Uterus (tissue), 2 donors: Measurements from ENCODE around the gene FBN1.

ENCODE experiments used
- POLR2A ChIP-seq, 2 donors: fragments of 450-650 bp; IDR thresholded peaks; one replicate each; pipeline ENCODE4 v1.6.1; 2016; ENCODE audit warnings: antibody characterized with exemption in 2 of 2, mild to moderate bottlenecking in 1 of 2, moderate library complexity in 1 of 2
- TF ChIP-seq, protein P1 (sequence below), 4 experiments: fragments of 200-600 bp in 2 of 4; fragments of 450-650 bp in 2 of 4; sonication (generic) in 2 of 4; IDR thresholded peaks; one replicate each; pipeline ENCODE4 v1.5.1; 2016 to 2019; ENCODE audit warnings: antibody characterized with exemption in 4 of 4, mild to moderate bottlenecking in 2 of 4, moderate library complexity in 1 of 4

DNA sequence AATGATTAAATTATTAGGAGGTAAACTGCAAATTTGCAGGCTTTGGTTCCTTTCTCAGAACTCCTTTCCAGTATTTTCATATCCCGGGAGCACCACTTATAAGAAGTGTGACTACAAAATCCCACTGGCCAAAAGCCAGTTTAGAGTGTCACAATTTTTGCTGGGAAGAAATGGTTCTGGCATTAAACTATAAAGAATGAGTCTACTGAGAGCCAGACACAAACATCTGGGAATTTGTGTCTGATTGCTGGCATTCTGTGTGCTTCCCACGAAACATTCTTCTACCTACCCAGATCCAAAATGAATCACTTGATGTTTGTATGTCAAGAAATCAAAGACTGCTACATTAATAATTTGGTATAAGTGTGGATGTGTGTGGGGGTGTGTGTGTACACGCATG, 231.5 kb downstream of the FBN1 start:
- TF ChIP-seq, protein P1, sequence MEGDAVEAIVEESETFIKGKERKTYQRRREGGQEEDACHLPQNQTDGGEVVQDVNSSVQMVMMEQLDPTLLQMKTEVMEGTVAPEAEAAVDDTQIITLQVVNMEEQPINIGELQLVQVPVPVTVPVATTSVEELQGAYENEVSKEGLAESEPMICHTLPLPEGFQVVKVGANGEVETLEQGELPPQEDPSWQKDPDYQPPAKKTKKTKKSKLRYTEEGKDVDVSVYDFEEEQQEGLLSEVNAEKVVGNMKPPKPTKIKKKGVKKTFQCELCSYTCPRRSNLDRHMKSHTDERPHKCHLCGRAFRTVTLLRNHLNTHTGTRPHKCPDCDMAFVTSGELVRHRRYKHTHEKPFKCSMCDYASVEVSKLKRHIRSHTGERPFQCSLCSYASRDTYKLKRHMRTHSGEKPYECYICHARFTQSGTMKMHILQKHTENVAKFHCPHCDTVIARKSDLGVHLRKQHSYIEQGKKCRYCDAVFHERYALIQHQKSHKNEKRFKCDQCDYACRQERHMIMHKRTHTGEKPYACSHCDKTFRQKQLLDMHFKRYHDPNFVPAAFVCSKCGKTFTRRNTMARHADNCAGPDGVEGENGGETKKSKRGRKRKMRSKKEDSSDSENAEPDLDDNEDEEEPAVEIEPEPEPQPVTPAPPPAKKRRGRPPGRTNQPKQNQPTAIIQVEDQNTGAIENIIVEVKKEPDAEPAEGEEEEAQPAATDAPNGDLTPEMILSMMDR (IDR thresholded peaks at IDR 0.05) = no peak
- no peak for TF ChIP-seq POLR2A (IDR thresholded peaks at IDR 0.05)
